Activated CD8-positive, alpha-beta memory T cell treated with anti-CD3 and anti-CD28 coated beads, Interleukin-2, amount 50 U/mL, for 4 hours (primary cell): ENCODE data around the gene TMEM132E.

ENCODE experiments used
- DNase-seq: peaks from one replicate; pipeline ENCODE4 v3.0.0-alpha.2; 2020

TMEM132E gene

GRCh38 chr17:34609210-34609609, 29.8 kb downstream of the TMEM132E start:
- DNase-seq: no peak

GRCh38 chr17:34610039-34610438, 30.7 kb downstream of the TMEM132E start:
- DNase-seq: no peak

- no peak for DNase-seq
Measured at GRCh38 chr17:34610506-34610905, 31.1 kb downstream of the TMEM132E start.

- DNase-seq: no peak
Measured at GRCh38 chr17:34613064-34614019, 34.0 kb downstream of the TMEM132E start.

- DNase-seq: no peak
Measured at GRCh38 chr17:34614698-34615097, 35.3 kb downstream of the TMEM132E start.

- no peak for DNase-seq
Measured at GRCh38 chr17:34615326-34615725, 35.9 kb downstream of the TMEM132E start.

- no peak for DNase-seq
Measured at GRCh38 chr17:34616148-34616547, 36.8 kb downstream of the TMEM132E start.

- no peak for DNase-seq
Measured at GRCh38 chr17:34617398-34617797, 38.0 kb downstream of the TMEM132E start.

- no peak for DNase-seq
Measured at GRCh38 chr17:34619687-34620217, 40.4 kb downstream of the TMEM132E start.

- DNase-seq: no peak
Measured at GRCh38 chr17:34620458-34620857, 41.1 kb downstream of the TMEM132E start.

- no peak for DNase-seq
Measured at GRCh38 chr17:34622862-34623623, 43.7 kb downstream of the TMEM132E start.

GRCh38 chr17:34623856-34624766, 44.7 kb downstream of the TMEM132E start:
- DNase-seq: no peak

- DNase-seq: no peak
Measured at GRCh38 chr17:34624767-34625383, 45.5 kb downstream of the TMEM132E start.

GRCh38 chr17:34626121-34626681, 46.8 kb downstream of the TMEM132E start:
- no peak for DNase-seq

- DNase-seq: no peak
Measured at GRCh38 chr17:34628879-34629278, 49.5 kb downstream of the TMEM132E start.

GRCh38 chr17:34633351-34633750, 54.0 kb downstream of the TMEM132E start:
- no peak for DNase-seq

GRCh38 chr17:34633760-34634159, 54.4 kb downstream of the TMEM132E start:
- no peak for DNase-seq

GRCh38 chr17:34634551-34635160, 55.3 kb downstream of the TMEM132E start:
- no peak for DNase-seq

- DNase-seq: no peak
Measured at GRCh38 chr17:34635876-34636275, 56.5 kb downstream of the TMEM132E start.

GRCh38 chr17:34637041-34637547, 57.7 kb downstream of the TMEM132E start:
- DNase-seq: no peak
